GM12878 (cell line): ENCODE data around the gene PUDP.

Source experiments
- EP300 ChIP-seq, 2 experiments: fragments of 150-350 bp in 1 of 2; IDR thresholded peaks; 2 replicates each; pipeline ENCODE4 v1.6.1; 2011 to 2012; ENCODE audit warnings: low read depth in 2 of 2, low read length in 2 of 2, borderline replicate concordance in 1 of 2, improper control_type of control experiment in 1 of 2, inconsistent platforms in 1 of 2; ENCODE audit not compliant: control insufficient read depth in 1 of 2
- ESRRA ChIP-seq: IDR thresholded peaks from 2 replicates; pipeline ENCODE4 v1.6.1; 2012; ENCODE audit warnings: mild to moderate bottlenecking, low read length, improper control_type of control experiment
- EZH2 ChIP-seq: IDR thresholded peaks from 2 replicates; pipeline ENCODE4 v1.6.1; 2012; ENCODE audit warnings: low read depth, mild to moderate bottlenecking, control low read depth, inconsistent platforms, low read length, borderline replicate concordance; ENCODE audit not compliant: control insufficient read depth
- FOXK2 ChIP-seq: fragments of 450-650 bp; IDR thresholded peaks from 2 replicates; pipeline ENCODE4 v1.6.1; 2017; ENCODE audit warnings: mild to moderate bottlenecking, moderate library complexity
- JUND ChIP-seq: IDR thresholded peaks from 2 replicates; pipeline ENCODE4 v1.6.1; 2012; ENCODE audit warnings: low read depth, mild to moderate bottlenecking, low read length, improper control_type of control experiment, moderate library complexity
- POLR2A ChIP-seq: IDR thresholded peaks from 2 replicates; pipeline ENCODE4 v1.6.1; 2011; ENCODE audit warnings: low read depth, mild to moderate bottlenecking, low read length
- POLR2AphosphoS5 ChIP-seq: IDR thresholded peaks from 2 replicates; pipeline ENCODE4 v1.6.1; 2011; ENCODE audit warnings: mild to moderate bottlenecking, low read length, inconsistent platforms
- RAD51 ChIP-seq: fragments of 450-650 bp; IDR thresholded peaks from 2 replicates; pipeline ENCODE4 v1.6.1; 2016; ENCODE audit warnings: moderate library complexity, mild to moderate bottlenecking, inconsistent platforms
- SMC3 ChIP-seq: IDR thresholded peaks from 2 replicates; pipeline ENCODE4 v1.6.1; 2011; ENCODE audit warnings: low read length, improper control_type of control experiment, borderline replicate concordance
- TAF1 ChIP-seq: IDR thresholded peaks from 2 replicates; pipeline ENCODE4 v1.6.1; 2011; ENCODE audit warnings: mild to moderate bottlenecking, low read depth, low read length, borderline replicate concordance
- ZNF274 ChIP-seq: IDR thresholded peaks from one replicate; pipeline ENCODE4 v1.8.0; 2011; ENCODE audit not compliant: insufficient read length, insufficient read depth
- TF ChIP-seq, protein P1 (sequence below), 3 experiments: IDR thresholded peaks in 2 of 3; conservative IDR thresholded peaks in 1 of 3; 2 replicates each; pipeline ENCODE4 v1.5.1; 2011; ENCODE audit warnings: low read depth in 3 of 3, low read length in 3 of 3, mild to moderate bottlenecking in 3 of 3, control low read depth in 2 of 3, moderate library complexity in 2 of 3, inconsistent platforms in 1 of 3, mixed read lengths in 1 of 3; ENCODE audit not compliant: control insufficient read depth in 2 of 3, insufficient read depth in 1 of 3; ENCODE audit errors: extremely low read depth in 1 of 3
- TF ChIP-seq, protein P2 (sequence below): fragments of 450-650 bp; IDR thresholded peaks from 2 replicates; pipeline ENCODE4 v1.6.1; 2017; ENCODE audit warnings: antibody characterized with exemption, mild to moderate bottlenecking, moderate library complexity

DNA sequence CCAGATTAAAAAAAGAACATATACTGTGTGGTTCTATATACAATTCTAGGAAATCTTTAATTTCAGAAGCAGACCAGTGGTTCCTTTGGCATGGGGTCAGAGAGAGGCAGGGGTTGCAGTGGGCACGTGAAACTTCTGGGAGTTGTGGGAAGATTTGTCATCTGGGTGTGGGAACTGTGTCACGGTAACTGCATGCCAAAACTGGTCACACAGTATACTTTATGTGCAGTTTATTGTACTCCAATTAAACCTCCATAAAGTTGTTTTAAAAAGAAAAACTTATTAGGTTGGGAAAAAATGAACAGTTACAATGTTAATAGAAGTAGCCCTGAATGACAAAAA, 27.1 kb downstream of the PUDP start:
- no peak for TF ChIP-seq ESRRA
- TF ChIP-seq, protein P1, sequence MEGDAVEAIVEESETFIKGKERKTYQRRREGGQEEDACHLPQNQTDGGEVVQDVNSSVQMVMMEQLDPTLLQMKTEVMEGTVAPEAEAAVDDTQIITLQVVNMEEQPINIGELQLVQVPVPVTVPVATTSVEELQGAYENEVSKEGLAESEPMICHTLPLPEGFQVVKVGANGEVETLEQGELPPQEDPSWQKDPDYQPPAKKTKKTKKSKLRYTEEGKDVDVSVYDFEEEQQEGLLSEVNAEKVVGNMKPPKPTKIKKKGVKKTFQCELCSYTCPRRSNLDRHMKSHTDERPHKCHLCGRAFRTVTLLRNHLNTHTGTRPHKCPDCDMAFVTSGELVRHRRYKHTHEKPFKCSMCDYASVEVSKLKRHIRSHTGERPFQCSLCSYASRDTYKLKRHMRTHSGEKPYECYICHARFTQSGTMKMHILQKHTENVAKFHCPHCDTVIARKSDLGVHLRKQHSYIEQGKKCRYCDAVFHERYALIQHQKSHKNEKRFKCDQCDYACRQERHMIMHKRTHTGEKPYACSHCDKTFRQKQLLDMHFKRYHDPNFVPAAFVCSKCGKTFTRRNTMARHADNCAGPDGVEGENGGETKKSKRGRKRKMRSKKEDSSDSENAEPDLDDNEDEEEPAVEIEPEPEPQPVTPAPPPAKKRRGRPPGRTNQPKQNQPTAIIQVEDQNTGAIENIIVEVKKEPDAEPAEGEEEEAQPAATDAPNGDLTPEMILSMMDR (IDR thresholded peaks at IDR 0.05 in 2 of 3, conservative IDR thresholded peaks at IDR 0.05 in 1 of 3; ENCODE audit: control insufficient read depth in 2 of 3, extremely low read depth in 1 of 3, insufficient read depth in 1 of 3, low read depth in 3 of 3, low read length in 3 of 3) = no peak
- TF ChIP-seq RAD51 = no peak; the same call in 1 of the 2 replicates
- no peak for TF ChIP-seq FOXK2
- TF ChIP-seq, protein P2, sequence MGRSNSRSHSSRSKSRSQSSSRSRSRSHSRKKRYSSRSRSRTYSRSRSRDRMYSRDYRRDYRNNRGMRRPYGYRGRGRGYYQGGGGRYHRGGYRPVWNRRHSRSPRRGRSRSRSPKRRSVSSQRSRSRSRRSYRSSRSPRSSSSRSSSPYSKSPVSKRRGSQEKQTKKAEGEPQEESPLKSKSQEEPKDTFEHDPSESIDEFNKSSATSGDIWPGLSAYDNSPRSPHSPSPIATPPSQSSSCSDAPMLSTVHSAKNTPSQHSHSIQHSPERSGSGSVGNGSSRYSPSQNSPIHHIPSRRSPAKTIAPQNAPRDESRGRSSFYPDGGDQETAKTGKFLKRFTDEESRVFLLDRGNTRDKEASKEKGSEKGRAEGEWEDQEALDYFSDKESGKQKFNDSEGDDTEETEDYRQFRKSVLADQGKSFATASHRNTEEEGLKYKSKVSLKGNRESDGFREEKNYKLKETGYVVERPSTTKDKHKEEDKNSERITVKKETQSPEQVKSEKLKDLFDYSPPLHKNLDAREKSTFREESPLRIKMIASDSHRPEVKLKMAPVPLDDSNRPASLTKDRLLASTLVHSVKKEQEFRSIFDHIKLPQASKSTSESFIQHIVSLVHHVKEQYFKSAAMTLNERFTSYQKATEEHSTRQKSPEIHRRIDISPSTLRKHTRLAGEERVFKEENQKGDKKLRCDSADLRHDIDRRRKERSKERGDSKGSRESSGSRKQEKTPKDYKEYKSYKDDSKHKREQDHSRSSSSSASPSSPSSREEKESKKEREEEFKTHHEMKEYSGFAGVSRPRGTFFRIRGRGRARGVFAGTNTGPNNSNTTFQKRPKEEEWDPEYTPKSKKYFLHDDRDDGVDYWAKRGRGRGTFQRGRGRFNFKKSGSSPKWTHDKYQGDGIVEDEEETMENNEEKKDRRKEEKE = no peak
- TF ChIP-seq EP300 (IDR thresholded peaks at IDR 0.05; ENCODE audit: borderline replicate concordance in 1 of 2, control insufficient read depth in 1 of 2, low read depth in 2 of 2, low read length in 2 of 2) = no peak
- TF ChIP-seq SMC3 = no peak
- no peak for TF ChIP-seq POLR2AphosphoS5
- TF ChIP-seq JUND = no peak
- TF ChIP-seq EZH2 = no peak
- TF ChIP-seq ZNF274 = no peak
- TF ChIP-seq POLR2A = no peak
- TF ChIP-seq TAF1 = no peak
